ENCODE results near the gene DBT. TPM values are rescaled to one million over a fixed set of nuclear protein-coding genes. Genes with fewer than 3 reads are reported as not detected.

The DBT gene
- total RNA-seq, 1 donor = 7.7 TPM

DNA sequence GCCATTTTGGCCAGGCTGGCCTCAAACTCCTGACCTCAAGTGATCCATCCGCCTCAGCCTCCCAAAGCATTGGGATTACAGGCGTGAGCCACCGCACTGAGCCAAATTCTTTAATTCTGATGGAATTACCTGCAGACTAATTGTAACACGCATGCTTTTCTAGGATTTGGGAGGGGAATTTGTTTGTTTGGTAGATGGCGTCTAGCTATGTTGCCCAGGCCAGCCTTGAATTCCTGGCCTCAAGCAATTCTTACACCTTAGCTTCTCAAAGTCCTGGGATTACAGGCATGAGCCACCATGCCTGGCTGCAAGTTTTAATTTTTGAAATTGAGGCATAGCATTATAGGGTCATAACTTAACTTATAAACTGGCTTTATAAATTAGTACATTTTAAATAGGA lies 35.0 kb upstream of the DBT start:
- no peak overlapping the region for H3K4me3 ChIP-seq (ENCODE audit: low read depth, low read length)
- TF ChIP-seq, protein P1, sequence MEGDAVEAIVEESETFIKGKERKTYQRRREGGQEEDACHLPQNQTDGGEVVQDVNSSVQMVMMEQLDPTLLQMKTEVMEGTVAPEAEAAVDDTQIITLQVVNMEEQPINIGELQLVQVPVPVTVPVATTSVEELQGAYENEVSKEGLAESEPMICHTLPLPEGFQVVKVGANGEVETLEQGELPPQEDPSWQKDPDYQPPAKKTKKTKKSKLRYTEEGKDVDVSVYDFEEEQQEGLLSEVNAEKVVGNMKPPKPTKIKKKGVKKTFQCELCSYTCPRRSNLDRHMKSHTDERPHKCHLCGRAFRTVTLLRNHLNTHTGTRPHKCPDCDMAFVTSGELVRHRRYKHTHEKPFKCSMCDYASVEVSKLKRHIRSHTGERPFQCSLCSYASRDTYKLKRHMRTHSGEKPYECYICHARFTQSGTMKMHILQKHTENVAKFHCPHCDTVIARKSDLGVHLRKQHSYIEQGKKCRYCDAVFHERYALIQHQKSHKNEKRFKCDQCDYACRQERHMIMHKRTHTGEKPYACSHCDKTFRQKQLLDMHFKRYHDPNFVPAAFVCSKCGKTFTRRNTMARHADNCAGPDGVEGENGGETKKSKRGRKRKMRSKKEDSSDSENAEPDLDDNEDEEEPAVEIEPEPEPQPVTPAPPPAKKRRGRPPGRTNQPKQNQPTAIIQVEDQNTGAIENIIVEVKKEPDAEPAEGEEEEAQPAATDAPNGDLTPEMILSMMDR (IDR thresholded peaks at IDR 0.05; ENCODE audit: insufficient read depth, low read length) = no peak
- no peak for DNase-seq (ENCODE audit: low read depth)

DNA sequence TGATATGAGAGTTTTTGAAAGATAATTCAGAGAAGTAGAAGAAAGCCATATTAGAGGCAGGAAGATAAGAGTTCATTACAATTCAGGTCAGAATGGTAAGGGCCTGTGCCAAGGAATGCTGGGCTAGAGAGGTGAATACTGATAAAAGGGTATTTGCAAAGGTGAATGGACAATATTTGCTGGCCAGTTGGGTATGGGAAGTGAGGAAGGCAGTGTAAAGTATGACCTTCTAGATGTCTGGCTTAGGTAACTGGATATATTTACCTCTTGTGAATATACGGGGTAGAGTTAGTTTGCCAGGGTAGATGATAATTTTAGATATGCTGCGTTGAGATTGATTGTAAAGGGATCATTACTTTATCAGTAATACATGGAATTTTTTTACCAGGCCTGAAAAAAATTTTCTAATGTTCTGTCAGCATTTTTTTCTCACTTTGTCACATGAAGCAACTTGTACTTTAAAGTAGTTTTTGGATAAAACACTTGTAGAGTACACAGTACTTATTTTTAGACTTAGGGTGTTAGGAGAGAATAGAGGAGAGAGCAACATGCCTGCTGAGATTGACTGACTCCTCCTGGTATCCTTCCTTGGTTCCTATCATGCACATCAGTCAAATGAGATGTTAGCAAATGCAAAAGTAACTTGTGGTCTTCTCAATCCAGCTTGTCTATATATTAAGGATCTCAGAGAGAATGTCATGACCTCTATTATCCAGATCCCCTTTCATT lies 30.5 kb upstream of the DBT start:
- TF ChIP-seq, protein P1 (IDR thresholded peaks at IDR 0.05; ENCODE audit: insufficient read depth, low read length) = no peak
- no peak overlapping the region for H3K4me3 ChIP-seq (ENCODE audit: low read depth, low read length)
- DNase-seq (ENCODE audit: low read depth) = no peak

DNA sequence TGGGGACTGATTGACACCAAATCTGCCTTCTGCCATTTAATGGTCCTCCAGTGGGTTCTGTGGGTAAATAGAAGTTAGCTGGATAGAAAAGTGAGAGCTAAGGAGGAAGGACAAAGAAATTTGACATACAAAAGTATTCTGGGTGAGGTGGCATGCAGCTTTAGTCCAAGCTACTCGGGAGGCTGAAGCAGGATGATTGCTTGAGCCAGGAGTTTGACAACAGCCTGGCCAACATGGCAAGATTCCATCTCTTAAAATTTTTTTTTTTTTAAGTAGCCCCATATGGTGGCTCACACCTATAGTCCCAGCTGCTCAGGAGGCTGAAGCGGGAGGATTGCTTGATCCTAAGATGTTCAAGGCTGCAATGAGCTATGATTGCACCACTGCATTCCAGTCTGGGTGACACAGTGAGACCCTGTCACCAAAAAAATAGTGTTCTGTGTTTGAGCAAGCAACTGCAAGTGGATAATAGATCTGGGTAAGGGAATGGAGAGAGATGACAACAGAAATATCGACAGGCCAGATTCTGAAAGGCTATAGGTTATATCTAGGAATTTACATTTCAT lies 29.8 kb upstream of the DBT start:
- TF ChIP-seq, protein P1 (IDR thresholded peaks at IDR 0.05; ENCODE audit: insufficient read depth, low read length) = no peak
- no peak overlapping the region for H3K4me3 ChIP-seq (ENCODE audit: low read depth, low read length)
- no peak for DNase-seq (ENCODE audit: low read depth)

DNA sequence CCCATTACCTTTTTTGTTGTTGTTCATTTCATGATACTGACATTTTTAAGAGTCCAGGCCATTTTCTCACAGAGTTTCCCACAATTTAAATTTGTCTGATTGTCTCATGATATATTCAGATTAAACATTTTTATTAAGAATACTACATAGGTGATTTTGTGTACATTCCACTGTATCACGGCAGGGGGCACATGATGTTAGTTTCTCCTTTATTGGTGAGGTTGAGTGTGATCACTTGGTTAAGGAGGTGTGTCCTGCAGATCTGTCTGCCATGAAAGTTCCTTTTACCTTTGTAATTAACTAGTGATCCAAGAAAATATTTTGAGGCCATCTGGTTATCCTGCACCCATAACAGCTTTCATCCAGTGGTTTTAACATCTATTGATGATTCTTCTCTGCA lies 28.2 kb upstream of the DBT start:
- peak; percentile 7 for DNase-seq (ENCODE audit: low read depth)
- TF ChIP-seq, protein P1 (IDR thresholded peaks at IDR 0.05; ENCODE audit: insufficient read depth, low read length) = no peak
- no peak overlapping the region for H3K4me3 ChIP-seq (ENCODE audit: low read depth, low read length)

DNA sequence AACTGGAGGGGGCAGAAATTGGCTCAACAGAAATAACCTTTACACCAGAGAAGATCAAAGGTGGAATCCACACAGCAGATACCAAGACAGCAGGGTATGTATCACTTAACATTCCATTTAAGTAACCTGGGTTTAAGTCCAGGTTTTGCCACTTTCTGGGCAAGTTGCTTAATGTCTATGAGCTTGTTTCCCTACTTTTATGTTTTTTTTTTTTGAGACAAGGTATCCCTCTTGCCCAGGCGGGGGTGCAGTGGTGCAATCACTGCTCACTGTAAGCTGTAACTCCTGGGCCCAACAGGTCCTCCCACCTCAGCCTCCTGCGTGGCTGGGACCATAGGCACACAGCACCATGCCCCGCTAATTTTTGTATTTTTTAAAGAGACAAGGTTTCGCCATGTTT lies 18.6 kb upstream of the DBT start:
- H3K4me3 ChIP-seq (ENCODE audit: low read depth, low read length) = no peak overlapping the region
- DNase-seq (ENCODE audit: low read depth) = no peak
- TF ChIP-seq, protein P1 (IDR thresholded peaks at IDR 0.05; ENCODE audit: insufficient read depth, low read length) = no peak

DNA sequence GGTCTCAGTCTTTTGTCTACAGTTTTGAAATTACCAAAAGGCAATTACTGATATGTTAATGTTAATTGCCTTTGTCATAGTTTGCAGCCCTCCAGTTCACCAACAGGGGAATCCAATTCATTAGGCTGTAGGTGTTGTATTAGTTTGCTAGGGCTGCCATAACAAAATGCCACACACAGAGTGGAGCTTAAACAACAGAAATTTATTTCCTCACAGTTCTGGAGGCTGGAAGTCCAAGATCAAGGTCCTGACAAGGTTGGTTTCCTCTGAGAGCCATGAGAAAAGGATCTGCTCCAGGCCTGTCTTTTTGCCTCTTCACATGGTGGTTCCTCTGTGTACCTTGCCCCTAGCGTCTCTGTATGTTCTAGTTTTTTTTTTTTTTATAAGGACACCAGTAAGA lies 17.6 kb upstream of the DBT start:
- TF ChIP-seq, protein P1 (IDR thresholded peaks at IDR 0.05; ENCODE audit: insufficient read depth, low read length) = no peak
- H3K4me3 ChIP-seq (ENCODE audit: low read depth, low read length) = peak overlapping the region; percentile 94
- no peak for DNase-seq (ENCODE audit: low read depth)

Measured in fibroblast of the aortic adventitia (primary cell).